Psoas muscle (tissue), 8 donors: ENCODE data around the gene CELF6. TPM values are rescaled to one million over a fixed set of nuclear protein-coding genes. Genes with fewer than 3 reads are reported as not detected.

ENCODE experiments used
- ATAC-seq, 4 donors: fragments of 200-7000 bp; cut with Tn5 transposase; one replicate each; pipeline ENCODE4 v1.9.1; 2020; ENCODE audit warnings: moderate library complexity in 3 of 4, mild to moderate bottlenecking in 2 of 4
- DNase-seq, 2 donors: peaks; one replicate each; pipeline ENCODE4 v3.0.0-alpha.2; 2020
- H3K27ac ChIP-seq: fragments of 200-600 bp; one replicate; pipeline ENCODE4 v1.8.0; 2022
- H3K27me3 ChIP-seq, 3 donors: fragments of 200-600 bp in 1 of 3; one replicate each; pipeline versions ENCODE4 v1.6.1 to v1.8.0; 2013 to 2022; ENCODE audit warnings: low read length in 2 of 3, mild to moderate bottlenecking in 2 of 3, moderate library complexity in 1 of 3; ENCODE audit not compliant: insufficient read depth in 3 of 3
- H3K36me3 ChIP-seq, 2 donors: fragments of 200-600 bp in 1 of 2; one replicate each; pipeline versions ENCODE4 v1.6.1 to v1.8.0; 2013 to 2022; ENCODE audit warnings: low read depth in 1 of 2, mild to moderate bottlenecking in 1 of 2, moderate library complexity in 1 of 2; ENCODE audit not compliant: insufficient read depth in 1 of 2
- H3K4me1 ChIP-seq: fragments of 200-600 bp; one replicate; pipeline ENCODE4 v1.8.0; 2022
- H3K4me3 ChIP-seq: fragments of 200-600 bp; one replicate; pipeline ENCODE4 v1.8.0; 2022; ENCODE audit warnings: mild to moderate bottlenecking
- H3K9me3 ChIP-seq: fragments of 200-600 bp; one replicate; pipeline ENCODE4 v1.8.0; 2022
- CTCF ChIP-seq: fragments of 200-600 bp; IDR thresholded peaks from one replicate; pipeline ENCODE4 v1.8.0; 2022; ENCODE audit warnings: antibody characterized with exemption
- WGBS, 3 donors: extraction: QIAGEN DNeasy Blood & Tissue Kit; methylation state at CpG; one replicate each; pipeline versions ENCODE4 v1.1.6 to v1.1.7; 2013; 5-methylcytosine and 5-hydroxymethylcytosine counted together
- intact Hi-C, 2 donors: fragments of 100-400 bp; cut with DNase I; formaldehyde crosslinking; loops; one replicate each; pipeline versions ENCODE4 v1.11.0 to v1.14.2; 2022
- polyA plus RNA-seq, 3 donors: library from polyadenylated mRNA; stranded (reverse); fragments of 200-250 nt; gene quantifications; one replicate each; pipeline ENCODE4 v1.2.3, GENCODE V29; 2013
- total RNA-seq, 4 donors: library from RNA; stranded (reverse); fragmentation: NEBNext Ultra II Directional in 2 of 4; extraction: Animal tissue kit (Norgen Biotek cat#: 25700) in 2 of 4; gene quantifications; one replicate each; pipeline versions ENCODE4 v1.2.1 to v1.2.4, GENCODE V29; 2021 to 2023
- donor health status: healthy with polysubstance abuse.
- donor health status: DM: no; HTN: no; CAD: no; lungs with moderate emphysema.
- donor health status: Bipolar disorder and iron deficiency.
- donor health status: healthy.
- donor health status: DM: yes; HTN: yes; CAD: no.
- donor health status: DM: no; HTN: no; CAD: no.
- donor health status: DM: no; HTN: no; CAD: no.
- donor health status: DM: yes; HTN: yes; CAD: no.

CELF6 gene
- total and polyA plus RNA-seq, 7 donors: 0.13 to 0.81 (median 0.20) TPM

GRCh38 chr15:72345806-72346205, 25.8 kb upstream of the CELF6 start:
- 81 to 93% (median 86%) methylated on average over 3 of the region's 3 CpGs for WGBS, 3 donors
- Histone ChIP-seq H3K36me3 (peaks cover 20 to 98% of the 10 kb centered on the region in 2 donors), H3K9me3 (no peaks in the 10 kb centered on the region), H3K27me3 (no peaks in the 10 kb centered on the region), H3K4me3 (no peak overlapping the region), H3K27ac (no peak overlapping the region), H3K4me1 (no peaks in the 10 kb centered on the region)
- ATAC-seq (no peak), DNase-seq (no peak)
- no peak for TF ChIP-seq CTCF
- intact Hi-C loops: no loop called here

DNA sequence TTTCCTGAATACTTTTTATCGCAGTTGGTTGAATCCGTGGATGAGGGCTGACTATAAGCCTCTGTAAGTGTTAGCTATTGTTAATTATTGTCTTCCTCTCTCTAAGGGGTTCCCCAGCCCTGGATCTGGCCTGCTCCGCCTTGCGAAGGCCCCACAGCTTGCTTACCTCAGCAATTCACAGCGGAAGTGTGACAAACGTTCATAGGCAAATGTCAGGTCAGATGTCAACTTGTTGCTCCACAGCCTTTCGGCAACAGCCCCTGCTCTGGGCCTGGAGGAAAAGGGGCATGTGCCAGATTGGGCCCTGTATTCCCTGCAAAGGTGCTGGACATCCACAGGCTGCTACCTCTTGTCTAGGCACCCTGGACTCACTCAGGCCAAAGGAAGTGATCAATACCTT, 25.3 kb upstream of the CELF6 start:
- Histone ChIP-seq H3K27me3 (no peaks in the 10 kb centered on the region), H3K27ac (no peak overlapping the region), H3K4me1 (no peaks in the 10 kb centered on the region), H3K9me3 (no peaks in the 10 kb centered on the region), H3K4me3 (no peak overlapping the region), H3K36me3 (peaks cover 20 to 93% of the 10 kb centered on the region in 2 donors)
- TF ChIP-seq CTCF: no peak
- DNase-seq (no peak), ATAC-seq (no peak)
- intact Hi-C loops: no loop called here
- WGBS, 3 donors: 82 to 89% (median 84%) methylated on average over 7 of the region's 7 CpGs

- intact Hi-C loops: no loop called here
- WGBS, 3 donors: 59 to 74% (median 74%) methylated on average over 1 of the region's 1 CpG
- no peak for ATAC-seq
These were observed 24.6 kb upstream of the CELF6 start for GRCh38 chr15:72344602-72345001.

DNA sequence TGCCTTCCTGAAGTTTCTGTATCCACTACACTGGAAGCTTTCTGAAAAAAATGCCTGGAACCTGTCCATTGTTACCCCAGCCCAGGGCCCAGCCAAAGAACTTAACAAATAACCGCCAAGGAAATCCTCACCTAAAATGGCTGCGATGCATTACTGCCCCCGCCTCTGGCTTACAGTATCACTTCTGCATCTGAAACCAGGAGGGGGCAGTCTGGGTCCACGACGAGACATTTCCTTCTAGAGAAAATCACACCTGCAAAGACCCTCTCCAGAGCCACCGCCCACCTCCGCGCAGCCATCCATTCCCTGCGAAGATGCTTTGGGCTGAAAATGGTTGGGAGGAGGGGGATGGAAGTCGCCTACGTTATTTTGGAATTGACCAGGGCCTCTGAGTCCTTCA, 22.4 kb upstream of the CELF6 start:
- no peaks in the 10 kb centered on the region for H3K27me3 ChIP-seq
- peak; percentile 28 for TF ChIP-seq CTCF
- no peak overlapping the region for H3K4me3 ChIP-seq
- DNase-seq (peak in 1 of 2 donors; percentile 51), ATAC-seq (no peak)
- H3K36me3 ChIP-seq: peaks cover 14 to 82% of the 10 kb centered on the region in 2 donors
- WGBS, 3 donors: 62 to 65% (median 62%) methylated on average over 11 of the region's 11 CpGs
- intact Hi-C loops: no loop called here
- H3K27ac ChIP-seq: no peak overlapping the region
- H3K9me3 ChIP-seq: no peaks in the 10 kb centered on the region
- no peaks in the 10 kb centered on the region for H3K4me1 ChIP-seq

More at GRCh38 chr15:72344602-72345001, 24.6 kb upstream of the CELF6 start:
- TF ChIP-seq CTCF: no peak
- Histone ChIP-seq H3K27ac (no peak overlapping the region), H3K36me3 (peaks cover 20 to 86% of the 10 kb centered on the region in 2 donors), H3K27me3 (no peaks in the 10 kb centered on the region), H3K4me1 (no peaks in the 10 kb centered on the region), H3K4me3 (no peak overlapping the region), H3K9me3 (no peaks in the 10 kb centered on the region)
- DNase-seq: no peak

- Histone ChIP-seq H3K4me3 (no peak overlapping the region), H3K27ac (no peak overlapping the region), H3K4me1 (no peaks in the 10 kb centered on the region), H3K27me3 (no peaks in the 10 kb centered on the region), H3K36me3 (peaks cover 12 to 80% of the 10 kb centered on the region in 2 donors), H3K9me3 (no peaks in the 10 kb centered on the region)
- whole genome bisulfite sequencing, 3 donors: 73 to 80% (median 75%) methylated on average over 6 of the region's 6 CpGs
- intact Hi-C loops: no loop called here
- ATAC-seq: no peak
- DNase-seq: no peak
- no peak for TF ChIP-seq CTCF
These were observed 21.4 kb upstream of the CELF6 start for GRCh38 chr15:72341361-72341760.
